Activated CD8-positive, alpha-beta T cell treated with anti-CD3 and anti-CD28 coated beads for 36 hours (primary cell): Measurements from ENCODE around the gene TNIP2. TPM values are rescaled to one million over a fixed set of nuclear protein-coding genes. Genes with fewer than 3 reads are reported as not detected.
A peak's percentile ranks its signal among the peaks of the same experiment; 100 is the strongest.

Experiments used
- ATAC-seq: fragments of 200-7000 bp; cut with Tn5 transposase; one replicate; pipeline ENCODE4 v1.10.0; 2021; ENCODE audit warnings: mild to moderate bottlenecking, moderate library complexity
- CTCF ChIA-PET: fragments of 350-600 bp; sonication (Branson Sonifier 250); formaldehyde crosslinking; loops from one replicate; lab custom pipeline; 2021; ENCODE audit warnings: antibody characterized with exemption; lab: Charles Lee
- POLR2A ChIA-PET: fragments of 350-600 bp; sonication (Branson Sonifier 250); formaldehyde crosslinking; loops from one replicate; lab custom pipeline; 2021; ENCODE audit warnings: antibody characterized with exemption; lab: Charles Lee
- DNase-seq: peaks from one replicate; pipeline ENCODE4 v3.0.0-alpha.2; 2020
- H3K27ac Mint-ChIP-seq: one replicate; pipeline ENCODE4 v1.8.0; 2021; ENCODE audit warnings: mild to moderate bottlenecking, mixed read lengths
- H3K27me3 Mint-ChIP-seq: one replicate; pipeline ENCODE4 v1.8.0; 2021; ENCODE audit warnings: mixed read lengths
- H3K36me3 Mint-ChIP-seq: one replicate; pipeline ENCODE4 v1.8.0; 2021; ENCODE audit warnings: low read depth, mixed read lengths
- H3K4me1 Mint-ChIP-seq: one replicate; pipeline ENCODE4 v1.8.0; 2021; ENCODE audit warnings: low read depth, mixed read lengths
- H3K4me3 Mint-ChIP-seq: one replicate; pipeline ENCODE4 v1.8.0; 2021; ENCODE audit warnings: mild to moderate bottlenecking, moderate library complexity, mixed read lengths
- H3K9me3 Mint-ChIP-seq: one replicate; pipeline ENCODE4 v1.8.0; 2021; ENCODE audit warnings: mixed read lengths
- CTCF ChIP-seq: fragments of 200-600 bp; IDR thresholded peaks from one replicate; pipeline ENCODE4 v1.8.0; 2022; ENCODE audit warnings: antibody characterized with exemption, mild to moderate bottlenecking
- intact Hi-C: fragments of 100-400 bp; cut with micrococcal nuclease; formaldehyde crosslinking; loops from one replicate; pipeline ENCODE4 v1.10.0; 2022
- total RNA-seq, 2 experiments: library from RNA; stranded (reverse); gene quantifications; one replicate each; pipeline ENCODE4 v1.2.3, GENCODE V29; 2021

The TNIP2 gene
- total RNA-seq, 2 experiments from 2014 or later: 46.1 to 48.1 TPM

GRCh38 chr4:2798399-2799223 lies 42.5 kb upstream of the TNIP2 start:
- intact Hi-C loops: no loop called here
- CTCF ChIA-PET: interaction anchor here (1.0 to 1.5 kb wide), 5 partner anchors 12 to 43 kb away, joined by 3 to 5 read pairs (median 3); partner anchors contain the start of gene TNIP2
- Mint-ChIP-seq H3K9me3 (no peaks in the 10 kb centered on the region), H3K27ac (peak overlapping the region; percentile 84), H3K4me3 (peak overlapping the region; percentile 78), H3K36me3 (peaks cover 2% of the 10 kb centered on the region), H3K4me1 (peaks cover 62% of the 10 kb centered on the region), H3K27me3 (no peaks in the 10 kb centered on the region)
- ATAC-seq (peak; percentile 65), DNase-seq (peak; percentile 80)
- no peak for TF ChIP-seq CTCF
- POLR2A ChIA-PET: interaction anchor here (0.6 to 3.4 kb wide), 14 partner anchors 11 to 161 kb away, joined by 3 to 18 read pairs (median 3); no protein-coding TSS in a partner anchor

DNA sequence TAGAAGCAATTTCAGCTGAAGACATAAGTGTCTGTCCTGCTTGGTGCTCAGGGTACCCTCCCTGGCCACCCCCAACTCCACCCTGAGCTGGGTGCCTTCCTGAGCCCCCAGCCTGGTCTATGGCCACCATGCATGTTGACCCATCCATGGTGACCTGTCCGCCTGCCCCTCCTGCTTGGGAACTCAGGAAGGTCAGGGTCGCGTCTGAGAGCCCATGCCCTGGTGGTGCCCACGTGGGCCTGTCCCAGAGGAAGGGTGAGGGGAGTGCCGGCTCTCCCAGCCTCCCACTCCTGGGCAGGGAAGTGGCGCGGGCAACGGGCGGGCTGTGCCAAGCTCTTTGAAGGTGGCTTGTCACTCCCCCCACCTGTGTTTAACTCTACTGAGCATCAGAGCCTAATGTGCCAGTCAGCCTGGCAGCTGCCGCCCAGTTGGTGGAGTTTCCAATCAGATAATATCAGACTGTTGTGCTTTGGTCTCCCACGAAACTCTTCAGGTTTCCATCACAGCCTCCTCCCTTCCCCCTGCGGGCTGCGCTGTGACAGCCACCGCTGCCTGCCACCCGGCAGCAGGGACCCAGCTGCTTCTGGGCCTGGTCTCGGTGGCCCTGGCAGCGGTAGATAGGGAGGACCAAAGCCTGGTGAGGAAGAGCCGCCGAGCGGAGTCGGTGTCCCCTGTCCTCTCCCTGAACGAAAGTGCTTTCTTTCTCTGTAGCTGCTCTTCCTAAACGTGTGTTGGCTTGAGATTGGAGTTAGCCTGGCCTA lies 41.6 kb upstream of the TNIP2 start:
- H3K36me3 Mint-ChIP-seq: peaks cover 2% of the 10 kb centered on the region
- no peak for TF ChIP-seq CTCF
- ChIA-PET POLR2A (interaction anchor here (0.6 to 3.4 kb wide), 8 partner anchors 11 to 162 kb away, joined by 3 to 18 read pairs (median 3); no protein-coding TSS in a partner anchor), CTCF (interaction anchor here (0.9 to 1.5 kb wide), 6 partner anchors 13 to 34 kb away, joined by 3 to 5 read pairs (median 3); no protein-coding TSS in a partner anchor)
- peak; percentile 70 for DNase-seq
- H3K4me1 Mint-ChIP-seq: peaks cover 62% of the 10 kb centered on the region
- peak overlapping the region; percentile 84 for H3K27ac Mint-ChIP-seq
- peak overlapping the region; percentile 78 for H3K4me3 Mint-ChIP-seq
- H3K9me3 Mint-ChIP-seq: no peaks in the 10 kb centered on the region
- no peaks in the 10 kb centered on the region for H3K27me3 Mint-ChIP-seq
- peak; percentile 41 for ATAC-seq
- intact Hi-C loops: no loop called here

DNA sequence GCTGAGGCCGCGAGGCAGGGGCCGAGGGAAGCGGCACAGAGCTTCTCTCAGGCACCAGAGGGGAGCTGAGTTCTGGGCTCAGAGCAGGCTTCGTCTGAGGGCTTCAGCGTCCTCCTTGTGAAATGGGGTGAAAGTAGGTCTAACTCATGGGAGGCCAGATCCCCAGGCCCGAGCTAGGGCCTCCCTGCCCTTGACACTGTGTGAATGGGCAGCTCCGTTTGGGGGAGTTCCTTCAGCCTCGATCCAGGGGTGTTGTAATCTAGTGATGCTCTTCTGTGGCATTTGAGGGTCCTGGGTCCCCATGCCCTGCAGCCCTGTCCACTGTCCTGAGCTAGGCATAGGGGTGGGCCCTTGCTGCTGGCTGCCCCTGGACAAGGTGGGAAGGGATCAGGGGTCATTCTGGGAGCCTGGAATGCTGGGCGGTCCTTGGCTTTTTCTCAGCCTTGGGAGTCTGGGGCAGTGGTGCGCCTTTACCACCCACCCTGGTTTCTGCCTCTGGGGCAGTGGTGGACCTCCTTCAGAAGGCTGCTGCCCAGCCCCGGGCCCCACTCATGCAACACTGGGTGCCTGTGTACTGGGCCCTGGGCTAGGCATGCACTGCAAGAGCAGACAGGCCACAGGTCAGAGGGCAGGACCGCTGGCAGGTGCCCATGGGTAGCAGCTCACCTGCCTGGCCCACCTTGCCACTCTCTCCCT lies 40.9 kb upstream of the TNIP2 start:
- no peak for TF ChIP-seq CTCF
- ChIA-PET POLR2A (interaction anchor here (0.6 to 3.4 kb wide), 3 partner anchors 10 to 116 kb away, joined by 3 to 18 read pairs (median 4); no protein-coding TSS in a partner anchor), CTCF (interaction anchor here (0.8 to 1.4 kb wide), 3 partner anchors 13 to 15 kb away, joined by 3 to 4 read pairs (median 3); no protein-coding TSS in a partner anchor)
- H3K27me3 Mint-ChIP-seq: no peaks in the 10 kb centered on the region
- no peaks in the 10 kb centered on the region for H3K9me3 Mint-ChIP-seq
- DNase-seq (no peak), ATAC-seq (no peak)
- H3K4me1 Mint-ChIP-seq: peaks cover 62% of the 10 kb centered on the region
- intact Hi-C loops: no loop called here
- H3K36me3 Mint-ChIP-seq: peaks cover 2% of the 10 kb centered on the region
- H3K27ac Mint-ChIP-seq: peak overlapping the region; percentile 84
- no peak overlapping the region for H3K4me3 Mint-ChIP-seq

DNA sequence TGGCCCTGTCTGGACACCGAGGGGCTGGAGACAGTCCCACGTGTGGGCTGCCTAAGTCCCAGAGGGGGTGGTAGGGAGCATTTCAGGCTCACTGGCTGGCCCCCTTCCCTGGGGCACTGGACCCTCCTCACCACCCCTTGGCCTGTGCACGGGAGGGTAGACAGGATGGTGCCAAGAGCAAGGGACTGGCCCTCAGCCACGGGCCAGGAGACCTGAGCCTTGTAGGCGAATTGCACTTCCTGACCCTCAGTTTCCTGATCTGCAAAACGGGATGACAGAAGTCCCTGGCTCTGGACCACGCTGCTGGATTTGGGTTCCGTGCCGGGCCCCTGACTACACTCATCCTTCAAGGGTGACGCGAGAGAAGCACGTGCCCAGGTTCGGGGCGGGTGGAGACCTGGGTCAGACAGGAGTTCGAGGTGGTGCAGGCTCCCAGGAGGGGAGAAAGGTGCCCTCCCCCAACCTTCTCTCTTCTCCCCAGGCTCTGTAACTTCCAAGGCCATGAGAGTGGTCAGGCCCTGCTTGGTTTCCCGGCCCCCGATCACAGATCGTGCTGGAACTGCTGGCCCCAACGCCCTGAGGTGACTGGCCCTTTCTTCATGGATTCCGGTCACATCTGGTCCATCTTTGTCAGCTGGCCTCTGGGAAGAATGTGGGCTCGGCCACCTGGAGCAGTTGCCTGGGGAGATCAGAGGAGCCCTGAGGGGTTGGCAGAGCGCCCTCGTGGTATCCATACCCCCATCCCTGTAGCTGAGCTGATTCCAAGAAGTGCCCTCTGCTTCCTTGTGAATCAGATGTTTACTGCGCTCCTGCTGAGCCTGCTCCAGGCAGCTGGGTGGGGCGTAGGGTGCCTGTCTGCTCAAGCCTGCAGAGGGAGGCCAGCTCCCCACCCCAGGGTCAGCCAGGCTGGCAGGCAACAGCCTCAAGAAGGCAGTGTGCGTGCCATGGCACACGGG lies 40.0 kb upstream of the TNIP2 start:
- no peak for ATAC-seq

More for the DNA sequence above, 40.0 kb upstream of the TNIP2 start:
- ChIA-PET POLR2A (interaction anchor here (0.6 to 3.4 kb wide), 3 partner anchors 9 to 117 kb away, joined by 3 to 18 read pairs (median 4); no protein-coding TSS in a partner anchor), CTCF (interaction anchor here (0.8 to 1.4 kb wide), 2 partner anchors 12 to 14 kb away, joined by 3 to 4 read pairs; no protein-coding TSS in a partner anchor)
- TF ChIP-seq CTCF: no peak
- H3K4me3 Mint-ChIP-seq: no peak overlapping the region
- no peaks in the 10 kb centered on the region for H3K9me3 Mint-ChIP-seq
- DNase-seq: no peak
- no peak overlapping the region for H3K27ac Mint-ChIP-seq
- peaks cover 2% of the 10 kb centered on the region for H3K36me3 Mint-ChIP-seq
- H3K27me3 Mint-ChIP-seq: no peaks in the 10 kb centered on the region
- H3K4me1 Mint-ChIP-seq: peaks cover 57% of the 10 kb centered on the region
- intact Hi-C loops: no loop called here
